HG03039 (cell line): ENCODE results near the gene IFI27.

ENCODE experiments used
- ATAC-seq: cut with Tn5 transposase; IDR thresholded peaks from one replicate; pipeline ENCODE4 v1.9.1; 2021; ENCODE audit warnings: mild to moderate bottlenecking, moderate library complexity; ENCODE audit not compliant: unreplicated experiment

IFI27 gene

DNA sequence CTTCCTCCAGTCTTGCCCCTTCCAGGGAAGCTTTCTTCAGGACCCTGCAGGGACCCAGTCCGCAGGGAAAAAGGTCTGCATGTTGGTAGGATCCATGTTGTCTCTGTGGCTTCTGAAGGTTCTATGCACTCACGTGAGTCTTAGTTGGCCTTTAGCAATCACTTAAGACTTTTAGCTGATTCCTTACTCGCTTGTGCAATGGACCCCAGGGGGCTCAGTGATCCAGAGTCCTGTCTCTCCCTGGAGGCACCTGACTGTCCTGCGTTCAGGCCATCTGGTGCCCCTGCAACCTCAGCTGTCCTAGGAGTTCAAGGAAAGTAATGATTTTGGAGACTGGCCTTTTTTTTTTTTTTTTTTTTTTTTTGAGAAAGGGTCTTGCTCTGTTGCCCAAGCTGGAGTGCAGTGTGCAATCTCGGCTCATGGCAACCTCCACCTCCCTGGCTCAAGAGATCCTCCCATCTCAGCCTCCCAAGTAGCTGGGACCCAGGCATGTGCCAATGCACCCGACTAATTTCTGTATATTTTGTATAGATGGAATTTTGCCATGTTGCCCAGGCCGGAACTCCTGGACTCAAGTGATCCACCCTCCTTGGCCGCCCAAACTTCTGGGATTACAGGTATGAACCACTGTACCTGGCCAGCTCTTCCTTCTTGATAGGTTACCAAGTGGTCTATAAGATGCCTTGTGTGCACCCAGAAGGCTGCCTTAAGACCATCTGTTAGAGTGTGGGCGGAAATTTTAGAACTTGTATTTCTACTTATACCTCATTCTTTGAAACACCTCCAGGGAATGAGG lies 14.2 kb downstream of the IFI27 start:
- ATAC-seq: no peak

DNA sequence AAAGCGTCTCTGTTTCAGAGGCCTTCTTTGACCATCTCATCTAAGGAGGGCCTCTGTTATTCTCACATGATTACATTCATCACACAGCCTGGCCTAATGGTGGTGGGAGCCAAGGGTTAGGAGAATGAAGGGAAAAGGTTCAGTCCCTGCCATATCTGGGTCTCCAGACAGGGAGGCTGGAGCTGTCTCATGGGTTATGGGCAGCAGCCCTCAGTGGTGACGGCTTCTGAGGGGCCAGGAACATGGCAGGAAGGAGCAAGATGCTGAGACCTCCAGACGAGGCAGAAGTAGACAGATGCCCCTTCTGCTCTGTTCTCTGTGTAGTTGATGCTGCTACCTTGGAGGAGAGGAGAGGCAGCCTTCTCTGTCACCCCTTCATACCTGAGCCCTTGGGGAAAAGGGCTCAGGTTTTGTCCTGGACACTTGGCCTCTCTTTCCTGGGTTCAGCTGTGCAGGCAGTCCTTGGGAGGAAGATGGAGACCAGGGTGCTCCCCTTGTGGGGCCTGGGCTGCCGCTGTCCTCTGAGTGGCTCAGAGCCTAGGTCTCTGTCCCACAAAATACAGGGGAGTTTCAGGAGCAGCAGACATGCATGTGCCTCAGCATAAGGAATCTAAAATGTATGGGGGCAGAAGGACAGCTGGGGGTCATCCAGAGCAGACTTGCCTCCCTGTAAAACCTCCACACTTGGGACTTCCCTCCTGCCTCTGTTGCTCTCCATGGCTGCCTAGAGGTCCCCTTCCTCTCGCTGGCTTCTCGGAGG lies 15.3 kb downstream of the IFI27 start:
- ATAC-seq: no peak

DNA sequence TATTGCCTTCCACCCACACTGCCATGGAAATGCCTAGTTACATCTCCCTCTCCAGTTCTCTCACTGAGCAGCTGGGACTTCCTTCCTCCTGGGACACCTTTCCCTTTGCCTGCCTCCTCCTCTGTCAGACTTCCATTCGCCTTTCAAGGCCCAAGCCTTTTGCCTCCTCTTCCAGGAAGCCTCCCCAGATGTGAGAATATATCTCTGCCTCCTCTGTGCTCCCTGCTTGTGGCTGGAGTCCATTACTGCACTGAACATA lies 15.8 kb downstream of the IFI27 start:
- no peak for ATAC-seq

DNA sequence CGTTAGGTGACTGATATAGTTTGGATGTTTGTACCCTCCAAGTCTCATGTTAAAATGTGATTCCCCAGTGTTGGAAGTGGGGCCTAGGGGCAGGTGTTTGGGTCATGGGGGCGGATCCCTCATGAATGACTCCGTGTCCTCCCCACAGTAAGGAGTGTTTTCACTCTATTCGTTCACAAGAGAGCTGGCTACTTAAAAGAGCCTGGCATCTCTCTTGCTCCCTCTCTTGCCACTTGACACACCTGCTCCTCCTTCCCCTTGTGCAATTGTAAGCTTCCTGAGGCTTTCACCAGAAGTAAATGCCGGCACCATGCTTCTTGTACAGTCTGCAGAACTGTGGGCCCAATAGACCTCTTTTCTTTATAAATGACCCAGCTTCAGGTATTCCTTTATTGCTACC lies 16.3 kb downstream of the IFI27 start:
- ATAC-seq: no peak

DNA sequence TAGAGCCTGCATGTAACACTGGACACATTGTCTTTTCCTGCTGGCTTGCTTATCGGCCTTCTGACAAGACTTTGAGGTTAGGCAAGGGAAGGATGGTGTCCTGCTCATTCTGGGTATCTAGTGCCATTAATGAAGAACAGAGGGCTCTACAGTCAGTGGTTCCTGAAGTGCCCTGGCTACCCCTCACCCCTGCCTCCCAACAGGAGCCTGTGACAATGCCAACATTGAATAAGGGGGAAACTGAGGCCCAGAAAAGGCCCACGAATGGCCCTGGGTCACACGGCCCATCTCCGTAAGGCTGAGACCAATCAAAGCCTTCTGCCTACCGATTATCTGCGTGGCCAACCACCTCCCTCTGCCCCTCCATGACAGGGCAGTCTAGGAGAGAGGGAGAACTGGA lies 16.8 kb downstream of the IFI27 start:
- ATAC-seq: no peak

DNA sequence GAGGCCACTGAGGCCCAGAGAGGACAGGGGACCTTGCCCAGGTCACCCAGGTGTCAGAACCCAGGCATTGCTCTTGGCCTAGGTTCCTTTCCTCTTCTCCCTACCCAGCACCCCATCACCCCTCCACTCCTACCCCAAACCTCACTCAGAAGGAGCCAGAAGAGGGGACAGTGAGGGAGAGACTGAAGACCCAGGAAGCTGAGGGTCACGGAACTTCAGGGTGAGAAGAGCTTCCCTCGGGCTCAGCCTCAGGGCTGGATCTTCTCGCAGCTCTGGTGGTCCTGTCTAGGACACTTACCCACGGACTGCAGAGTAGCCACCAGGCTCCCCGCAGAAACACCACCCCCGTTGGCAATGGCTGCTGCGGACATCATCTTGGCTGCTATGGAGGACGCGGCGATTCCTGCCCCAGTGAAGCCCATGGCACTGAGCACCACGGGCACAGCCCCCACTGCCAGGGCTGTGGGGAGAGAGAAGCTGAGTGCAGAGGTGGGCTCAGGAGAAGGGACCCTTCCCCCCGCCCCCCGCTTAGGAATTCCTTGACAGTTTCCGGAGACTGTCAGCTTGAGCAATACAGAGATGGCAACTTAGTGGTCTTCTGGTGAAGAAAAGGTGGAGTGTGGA lies 17.8 kb downstream of the IFI27 start:
- no peak for ATAC-seq

DNA sequence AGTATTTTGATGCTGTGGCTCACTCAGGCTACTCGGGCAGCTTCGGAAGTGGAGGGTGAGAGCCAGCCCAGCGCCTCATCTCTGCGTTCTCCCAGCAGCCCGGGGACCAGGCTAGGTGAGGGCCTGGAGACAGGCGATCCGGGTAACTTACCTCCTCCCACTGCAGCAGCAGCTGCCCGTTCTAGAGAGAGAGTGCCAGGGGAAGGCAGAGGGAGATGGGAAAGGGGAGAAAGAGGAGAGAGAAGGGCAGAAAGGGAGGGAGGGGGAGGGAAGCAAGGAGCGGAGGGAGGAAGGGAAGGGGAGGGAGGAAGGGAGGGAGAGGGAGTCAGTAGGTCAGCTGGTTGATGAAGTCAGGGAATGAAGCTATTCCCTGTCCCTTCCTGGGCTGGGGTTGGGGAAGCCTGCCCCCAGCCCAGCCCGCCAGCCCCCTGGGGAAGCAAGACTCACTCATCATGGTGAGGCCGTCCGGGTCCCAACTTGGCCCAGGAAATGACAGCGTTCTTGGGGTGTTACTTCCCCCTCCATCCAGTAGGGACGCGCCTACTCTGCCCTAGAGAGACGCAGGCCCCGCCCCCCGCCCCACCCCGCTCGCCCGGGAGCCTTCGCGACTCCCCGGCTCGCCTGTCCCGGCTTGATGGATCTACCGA lies 18.7 kb downstream of the IFI27 start, which contains the start of gene IFI27L2:
IFI27L2 (minus strand) TSS at position 494 of the 647 bp plus-strand sequence; CDS start at position 454, 40 bp downstream.
- ATAC-seq: peak; percentile 90

DNA sequence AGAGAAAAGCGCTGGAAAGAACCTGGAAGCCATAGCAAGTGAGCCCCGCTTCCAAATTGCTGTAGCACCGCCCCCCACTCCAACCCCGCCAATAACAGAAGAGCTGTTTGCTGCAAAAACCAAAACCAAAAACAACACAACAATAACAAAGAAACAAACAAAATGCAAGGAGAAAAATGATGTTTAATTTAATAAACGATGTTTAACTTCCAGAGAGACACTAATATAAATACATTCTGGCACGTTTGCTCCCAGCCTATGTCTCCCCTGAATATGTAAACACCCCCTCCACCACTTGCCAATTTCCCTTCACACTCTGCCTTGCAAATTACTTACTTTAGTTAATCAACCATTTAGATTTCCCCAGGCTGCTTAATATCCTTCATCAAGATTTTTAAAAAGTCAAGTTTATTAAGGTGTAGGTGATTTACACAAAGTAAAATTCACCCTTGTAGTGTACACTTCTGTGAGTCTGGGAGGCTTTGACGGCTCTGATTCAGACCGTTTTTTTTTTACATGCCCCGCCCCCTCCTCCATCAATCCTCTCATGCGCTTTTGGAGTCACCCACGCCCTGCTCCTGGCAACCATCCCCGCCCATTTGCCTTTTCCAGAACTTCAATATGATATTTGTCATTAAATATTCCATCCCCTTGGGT lies 19.4 kb downstream of the IFI27 start:
- no peak for ATAC-seq

DNA sequence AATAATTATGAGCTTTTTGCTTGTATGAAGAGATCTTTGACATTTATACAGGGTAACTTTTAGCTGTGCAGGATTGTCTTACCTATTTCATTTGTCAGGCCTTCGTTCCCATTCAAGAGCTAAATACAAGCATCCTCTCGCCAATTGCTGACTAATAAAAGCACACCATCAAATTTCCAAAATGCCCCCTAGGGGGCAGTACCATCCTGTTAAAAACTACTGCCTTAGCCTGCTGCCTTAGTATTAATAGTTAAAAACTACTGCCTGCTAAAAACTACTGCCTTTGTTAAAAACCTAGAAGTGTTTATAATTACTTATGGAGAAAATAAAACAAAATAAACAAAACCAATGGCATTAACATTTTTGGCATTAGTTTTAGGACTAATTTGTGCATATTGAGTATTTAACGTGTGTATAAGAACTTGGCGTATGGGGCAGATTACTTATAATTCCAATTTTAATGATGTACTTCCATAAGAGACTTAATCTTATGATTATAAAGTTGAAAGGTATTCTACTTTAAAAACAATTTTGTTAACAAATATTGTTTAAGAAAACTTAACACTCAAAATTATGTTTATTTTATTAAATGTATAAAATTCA lies 21.9 kb downstream of the IFI27 start:
- ATAC-seq: no peak

DNA sequence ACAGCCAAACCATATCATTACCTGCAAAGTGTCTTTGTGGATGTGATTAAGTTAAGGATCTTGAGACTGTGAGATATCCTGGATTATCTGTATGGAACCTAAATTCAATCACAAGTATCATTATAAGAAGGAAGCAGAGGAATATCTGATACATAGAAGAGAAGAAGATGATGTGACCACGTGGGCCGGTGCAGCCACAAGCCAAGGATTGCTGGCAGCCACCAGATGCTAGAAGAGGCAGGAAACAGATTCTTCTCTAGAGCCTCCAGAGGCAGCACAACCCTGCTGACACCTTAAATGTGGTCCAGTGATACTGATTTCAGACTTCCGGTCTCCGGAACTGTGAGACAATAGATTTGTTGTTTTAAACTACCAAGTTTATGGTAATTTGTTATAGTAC lies 24.9 kb downstream of the IFI27 start:
- no peak for ATAC-seq

DNA sequence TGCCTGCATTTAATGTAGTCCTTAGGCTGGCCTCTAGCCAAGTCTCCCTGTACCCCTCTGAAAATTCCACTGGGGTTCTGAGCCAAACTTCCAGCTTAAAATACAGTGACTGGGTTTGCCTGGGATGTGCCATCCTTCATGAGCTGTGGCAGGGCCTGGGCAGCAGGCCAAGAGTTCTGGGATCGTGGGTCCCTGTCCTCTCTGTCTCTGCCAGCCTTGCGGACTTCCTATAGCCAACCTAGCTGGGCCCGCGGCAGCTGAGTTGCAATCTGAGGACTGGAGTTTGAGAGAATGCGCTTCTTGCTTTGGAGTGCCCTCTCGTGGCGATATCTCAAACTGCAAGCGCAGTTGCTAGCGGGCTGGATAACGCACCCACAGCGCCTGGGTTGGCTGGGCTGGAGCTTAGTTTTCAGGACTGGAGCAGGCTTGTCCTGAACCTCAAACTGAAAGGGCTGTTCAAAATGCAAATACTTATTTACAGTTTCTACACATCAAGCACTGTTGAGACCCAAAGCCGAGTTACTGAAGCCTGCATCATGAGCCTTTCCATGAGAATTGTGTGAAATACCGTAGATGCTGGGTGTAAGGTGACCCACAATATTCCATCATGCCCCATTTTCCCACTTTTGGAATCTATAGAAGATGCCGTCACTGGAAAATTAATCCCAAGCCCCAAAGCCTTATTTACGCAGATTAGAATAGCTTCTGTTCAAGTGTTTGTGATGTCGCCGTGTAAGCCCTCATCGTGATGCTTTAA lies 26.2 kb downstream of the IFI27 start:
- peak; percentile 68 for ATAC-seq

DNA sequence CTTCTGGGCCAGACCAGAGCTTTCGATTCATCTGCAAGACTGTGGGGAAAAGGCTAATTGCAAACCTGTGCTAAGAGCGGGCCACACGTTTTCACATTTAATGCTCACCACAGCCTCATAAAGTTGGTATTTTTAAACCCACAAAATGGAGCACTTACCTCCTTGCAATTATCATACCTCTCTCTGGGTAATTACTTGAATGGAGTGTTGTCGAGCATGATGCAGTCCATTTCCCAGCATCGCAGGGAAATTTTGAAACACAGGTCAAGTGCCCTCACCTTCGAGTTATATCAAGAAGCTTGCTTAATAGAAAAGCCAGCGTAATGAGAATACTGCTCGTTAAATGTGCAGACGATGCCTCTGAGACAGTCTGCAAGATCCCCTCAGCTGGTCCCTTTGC lies 27.7 kb downstream of the IFI27 start:
- ATAC-seq: no peak

DNA sequence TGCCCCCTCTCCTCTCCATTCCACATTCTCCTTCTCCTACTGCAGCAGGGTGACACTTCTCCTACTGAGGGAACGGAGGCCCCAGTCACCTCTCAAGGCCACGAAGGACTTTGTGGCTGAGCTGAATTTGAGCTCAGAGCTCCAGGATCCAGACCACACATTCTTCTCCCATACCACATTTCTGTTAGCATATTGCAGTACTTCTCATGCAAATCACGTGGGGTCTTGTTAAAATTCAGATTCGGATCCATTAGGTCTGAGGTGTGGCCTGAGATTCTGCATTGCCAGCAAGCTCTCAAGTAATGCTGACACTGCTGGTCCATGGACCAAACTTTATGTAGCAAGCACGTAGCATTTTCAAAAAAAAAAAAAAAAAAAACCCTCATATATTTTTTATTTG lies 28.5 kb downstream of the IFI27 start:
- ATAC-seq: no peak

DNA sequence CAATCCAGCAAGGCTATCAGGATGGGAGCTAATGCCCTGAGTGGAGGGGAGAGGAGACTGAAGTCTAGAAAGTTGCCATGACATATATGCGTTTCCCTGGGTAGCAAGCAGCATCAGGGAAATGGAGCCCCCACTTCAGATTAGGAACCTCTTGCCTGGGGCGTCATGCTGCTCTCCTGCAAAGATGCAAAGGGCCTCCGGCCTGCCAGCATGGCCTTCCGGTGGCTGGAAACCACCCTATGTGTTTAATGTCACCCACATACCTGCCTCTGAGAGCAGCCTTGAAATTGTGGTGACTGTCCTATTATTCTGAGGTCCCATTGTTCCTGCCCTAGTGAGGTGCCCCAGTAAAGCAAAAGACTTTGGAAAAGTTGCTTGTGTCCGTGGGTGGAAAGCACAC lies 28.9 kb downstream of the IFI27 start:
- ATAC-seq: no peak

DNA sequence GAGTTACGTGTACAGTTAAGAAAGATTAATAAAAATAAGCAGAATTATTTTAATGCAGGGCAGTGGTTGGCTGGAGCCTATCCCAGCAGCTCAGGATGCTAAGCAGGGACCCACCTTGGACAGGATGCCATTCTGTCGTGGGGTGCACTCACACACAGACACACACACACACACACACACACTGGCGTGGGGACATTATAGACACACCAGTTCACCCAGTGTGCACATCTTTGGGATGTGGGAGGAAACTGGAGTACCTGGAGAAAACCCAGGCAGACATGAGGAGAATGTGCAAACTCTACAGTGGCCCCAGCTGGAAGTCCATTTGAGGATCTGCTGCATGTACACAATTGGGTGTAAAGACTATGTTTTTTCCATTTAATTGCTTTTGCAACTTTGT lies 31.7 kb downstream of the IFI27 start:
- no peak for ATAC-seq

DNA sequence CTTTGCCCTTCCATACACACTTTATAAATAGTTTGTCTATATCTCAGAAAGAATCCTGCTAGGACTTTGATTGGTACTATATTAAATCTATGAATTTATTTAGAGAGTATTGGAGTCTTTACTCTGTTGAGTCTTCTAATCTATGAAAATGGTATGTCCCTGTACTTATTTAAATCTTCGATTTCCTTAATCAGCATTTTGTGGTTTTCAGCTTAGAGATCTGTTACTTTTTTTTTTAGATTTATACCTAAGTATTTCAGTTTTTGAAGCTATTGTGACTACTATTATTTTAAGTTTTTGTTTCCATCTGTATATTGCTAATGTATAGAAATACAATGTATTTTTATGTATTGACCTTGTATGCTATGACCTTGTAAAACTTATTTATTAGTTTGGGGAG lies 32.3 kb downstream of the IFI27 start:
- ATAC-seq: no peak

DNA sequence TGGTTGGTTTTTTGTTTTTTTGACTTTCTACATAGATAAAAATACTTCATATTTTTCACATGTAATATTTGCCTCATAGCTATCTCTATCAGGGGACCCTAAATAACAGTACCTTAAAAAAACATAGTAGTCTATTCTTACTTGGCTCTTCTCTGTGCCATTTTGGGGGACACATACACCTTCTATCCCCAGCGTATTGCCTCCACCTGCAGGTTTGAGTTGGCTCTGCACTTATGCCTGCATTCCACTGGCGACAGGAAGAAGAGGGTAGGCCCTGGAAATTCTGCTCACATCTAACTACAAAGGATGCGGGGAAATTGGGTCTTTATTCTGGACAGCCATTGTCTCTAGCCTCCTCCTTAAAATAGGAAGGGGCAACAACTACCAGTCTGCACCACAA lies 32.7 kb downstream of the IFI27 start:
- ATAC-seq: no peak

DNA sequence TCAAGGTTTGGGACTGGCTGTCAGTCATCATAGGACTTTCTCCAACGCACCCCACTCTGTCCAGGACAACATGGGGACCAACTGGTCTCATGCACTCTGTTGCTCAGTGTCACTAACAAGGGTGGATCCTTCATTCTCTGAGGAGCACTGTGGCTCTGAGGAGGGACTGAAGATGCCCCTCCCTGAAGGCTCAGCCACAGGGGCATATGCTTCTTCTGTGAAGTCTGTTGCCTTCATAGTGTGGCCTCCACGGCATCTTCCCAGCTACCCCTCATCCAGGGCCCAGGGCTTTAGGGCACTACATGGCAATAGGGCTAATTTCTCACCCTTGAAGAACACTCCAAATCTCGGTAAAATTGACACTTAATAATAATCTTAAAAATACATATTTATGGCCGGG lies 33.2 kb downstream of the IFI27 start:
- ATAC-seq: no peak

DNA sequence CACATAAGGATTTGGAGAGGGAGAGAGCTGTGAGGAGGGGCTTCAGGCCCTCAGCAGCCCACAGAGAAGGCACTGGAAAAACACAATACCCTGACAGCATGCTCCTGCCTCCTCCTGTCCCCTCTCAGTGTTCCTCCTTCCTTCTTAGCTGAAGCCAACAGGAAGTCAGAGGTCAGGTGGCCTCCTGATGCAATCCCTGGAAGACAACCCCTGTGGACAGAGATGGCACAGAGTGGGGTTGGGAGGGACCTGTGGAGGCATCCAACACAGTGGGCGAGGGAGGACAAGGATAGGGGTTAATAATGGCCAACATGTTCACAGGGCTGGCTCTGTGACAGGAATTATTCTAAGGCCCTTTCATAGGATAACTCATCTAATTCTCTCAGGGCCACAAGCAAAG lies 34.2 kb downstream of the IFI27 start:
- ATAC-seq: no peak

DNA sequence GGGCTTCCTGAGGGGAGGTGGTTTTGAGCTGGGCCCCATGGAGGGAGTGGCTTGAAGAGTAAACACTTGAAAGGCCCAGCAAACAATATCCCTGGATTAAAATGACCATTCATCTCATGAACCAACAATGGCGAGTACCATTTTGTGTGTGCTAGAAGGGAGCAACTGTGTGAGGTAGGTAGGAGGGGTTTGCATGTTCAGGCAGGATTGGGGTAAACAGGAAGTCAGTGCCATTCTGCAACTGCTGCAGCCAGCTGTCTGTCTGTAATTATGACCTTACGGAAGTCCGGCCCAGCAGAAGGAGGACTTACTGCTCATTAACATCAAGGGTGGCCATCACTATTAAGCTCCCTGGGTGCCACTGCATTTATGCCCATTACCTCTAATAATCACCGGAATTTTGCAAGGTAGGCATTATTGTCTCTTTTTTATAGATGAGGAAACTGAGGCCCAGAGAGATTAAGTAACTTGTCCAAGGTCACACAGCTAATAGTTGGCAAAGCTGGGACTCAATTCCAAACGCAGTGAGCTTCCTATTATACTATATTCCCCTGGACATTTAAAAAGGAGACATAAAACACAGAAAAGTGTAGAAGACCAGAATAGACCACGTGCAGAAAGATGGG lies 35.5 kb downstream of the IFI27 start:
- no peak for ATAC-seq
